GM21360 (cell line): ENCODE results near the gene FOXM1.

ENCODE experiments used
- ATAC-seq: cut with Tn5 transposase; IDR thresholded peaks from one replicate; pipeline ENCODE4 v1.9.1; 2021; ENCODE audit warnings: mild to moderate bottlenecking, moderate library complexity; ENCODE audit not compliant: unreplicated experiment

FOXM1 gene

DNA sequence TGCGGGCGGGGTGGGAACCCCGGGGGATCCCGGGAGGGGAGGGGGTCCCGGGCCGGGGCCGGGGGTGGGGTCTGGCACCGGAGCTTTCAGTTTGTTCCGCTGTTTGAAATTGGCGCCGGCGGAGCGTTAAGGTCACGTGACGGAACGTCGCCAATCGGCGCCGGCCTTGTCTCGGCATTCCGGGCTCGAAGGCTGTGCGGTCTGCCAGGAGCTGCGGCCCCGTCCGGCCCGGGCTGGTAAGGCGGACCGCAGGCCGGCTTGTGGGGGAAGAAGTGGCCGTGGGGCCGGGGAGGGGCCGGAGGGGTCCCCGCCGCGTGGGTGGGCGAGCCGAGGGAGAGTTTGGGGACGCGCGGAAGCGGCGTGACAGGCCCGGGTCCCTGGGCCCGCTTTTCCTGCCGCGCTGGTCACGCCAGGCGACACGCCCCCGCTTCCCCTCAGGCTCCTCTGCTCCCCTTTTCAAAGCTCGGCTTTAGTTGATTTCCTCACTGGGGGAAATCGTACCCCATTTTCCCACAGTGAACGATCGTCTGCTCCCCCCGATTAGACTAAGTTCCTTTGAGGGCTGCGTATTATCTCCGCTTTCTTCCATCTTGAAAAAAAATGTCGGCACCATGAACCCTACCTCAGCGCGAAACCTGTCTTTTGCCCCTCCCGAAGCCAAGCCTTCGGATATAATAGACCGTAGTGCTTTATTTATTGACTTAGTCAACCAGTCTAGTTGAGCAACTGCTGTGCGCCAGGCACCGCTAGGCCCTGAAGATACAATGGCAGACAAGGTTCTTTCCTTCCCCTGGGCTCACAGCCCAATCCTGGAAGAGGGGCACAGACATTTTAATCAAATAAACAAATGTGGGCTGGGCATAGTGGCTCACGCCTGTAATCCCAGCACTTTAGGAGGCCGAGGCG is at the start of gene FOXM1, which contains the start of gene RHNO1:
TSS of gene FOXM1 (minus strand) at position 128 of the 906 bp plus-strand sequence. CDS start 2,696 bp downstream, outside the sequence.
TSS of gene RHNO1 (plus strand) at position 177 of the 906 bp plus-strand sequence. CDS start 8,144 bp downstream, outside the sequence.
- ATAC-seq: peak; percentile 76

GRCh38 chr12:2925322-2925995 is 48.5 kb upstream of the FOXM1 start:
- ATAC-seq: no peak

DNA sequence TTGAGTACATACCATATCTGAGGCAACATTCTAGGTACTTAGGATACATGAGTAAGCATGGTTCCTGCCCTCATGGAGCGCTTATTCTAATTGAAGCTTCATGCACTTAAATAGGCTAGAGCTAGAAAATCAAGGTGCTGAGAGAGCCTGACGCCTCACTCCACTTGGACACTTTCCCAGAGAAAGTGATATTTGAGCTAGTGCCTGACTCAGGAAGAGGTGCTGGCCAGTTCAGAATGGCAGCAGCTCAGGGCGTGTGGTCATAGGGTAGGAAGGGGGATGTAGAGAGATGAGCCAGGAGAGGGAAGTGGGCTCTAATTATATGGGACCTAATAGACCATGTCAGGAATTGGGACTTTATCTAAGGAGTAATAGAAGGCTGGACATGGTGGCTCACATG is 47.0 kb upstream of the FOXM1 start:
- ATAC-seq: no peak

GRCh38 chr12:2923057-2923456 is 46.1 kb upstream of the FOXM1 start:
- ATAC-seq: no peak

GRCh38 chr12:2922329-2922728 is 45.4 kb upstream of the FOXM1 start:
- ATAC-seq: no peak

DNA sequence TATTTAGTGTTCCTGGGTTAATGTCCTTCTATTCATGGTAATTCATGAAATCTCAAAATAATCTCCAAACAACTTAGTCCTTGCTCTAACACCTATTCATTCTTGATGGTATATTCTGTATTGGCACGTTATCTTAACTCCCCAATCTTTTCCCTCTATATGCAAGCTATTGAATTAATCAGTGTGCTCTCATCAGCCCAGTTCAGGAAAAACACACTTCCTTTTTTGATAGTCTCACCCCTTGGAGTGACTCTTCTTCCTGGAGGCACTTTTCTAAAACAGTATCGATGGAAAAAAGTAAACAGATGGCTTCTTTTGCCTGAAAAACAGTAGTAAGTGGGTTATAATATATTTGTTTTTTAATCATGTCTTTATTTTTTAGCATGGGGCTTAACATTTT is 42.3 kb upstream of the FOXM1 start:
- ATAC-seq: no peak

GRCh38 chr12:2912216-2912575 is 35.2 kb upstream of the FOXM1 start:
- ATAC-seq: no peak

GRCh38 chr12:2904260-2904659 is 27.3 kb upstream of the FOXM1 start:
- no peak for ATAC-seq

DNA sequence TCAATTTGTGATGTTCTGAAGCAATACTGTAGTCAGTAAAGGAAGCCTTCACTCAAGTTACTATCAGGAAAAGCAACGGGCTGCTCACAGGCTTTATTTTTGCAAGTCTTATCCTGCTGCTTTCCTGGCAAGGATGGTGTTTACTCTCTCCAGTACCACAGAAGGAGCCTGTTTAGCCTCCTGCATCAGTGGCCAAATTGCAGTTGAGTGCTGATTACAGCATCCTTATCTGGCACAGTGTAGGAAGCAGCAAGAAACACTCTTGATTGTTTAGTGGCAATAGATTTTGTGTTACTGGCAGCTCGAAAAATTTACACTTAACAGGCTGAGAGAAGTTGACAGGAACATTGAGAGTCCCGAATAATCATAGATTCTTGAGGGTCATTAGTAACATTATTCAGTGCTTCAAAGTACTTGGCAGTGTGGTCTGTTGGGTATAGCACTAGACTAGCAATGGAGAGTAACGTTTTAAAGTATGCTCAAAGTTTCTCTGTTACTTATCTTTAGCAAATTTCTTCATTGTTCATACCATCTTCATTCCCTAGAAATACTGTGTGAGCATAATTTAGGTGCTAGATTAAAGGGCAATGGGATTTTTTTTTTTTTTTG is 25.4 kb upstream of the FOXM1 start:
- no peak for ATAC-seq

DNA sequence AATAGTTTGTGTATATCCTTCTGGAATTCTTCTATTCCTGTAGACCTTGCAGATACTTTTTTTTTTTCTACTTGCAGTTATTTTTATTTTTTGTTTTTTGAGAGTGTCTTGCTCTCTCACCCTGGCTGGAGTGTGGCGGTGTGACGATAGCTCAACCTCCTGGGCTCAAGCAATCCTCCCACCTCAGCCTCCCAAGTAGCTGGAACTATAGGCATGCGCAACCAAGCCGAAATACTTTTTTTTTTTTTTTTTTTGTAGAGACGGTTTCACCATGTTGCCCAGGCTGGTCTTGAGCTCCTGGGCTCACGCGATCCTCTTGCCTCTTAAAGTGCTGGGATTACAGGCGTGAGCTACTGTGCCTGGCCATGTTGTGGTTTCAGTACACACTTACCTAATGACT is 23.7 kb upstream of the FOXM1 start:
- ATAC-seq: no peak

GRCh38 chr12:2897418-2897817 is 20.4 kb upstream of the FOXM1 start:
- no peak for ATAC-seq

DNA sequence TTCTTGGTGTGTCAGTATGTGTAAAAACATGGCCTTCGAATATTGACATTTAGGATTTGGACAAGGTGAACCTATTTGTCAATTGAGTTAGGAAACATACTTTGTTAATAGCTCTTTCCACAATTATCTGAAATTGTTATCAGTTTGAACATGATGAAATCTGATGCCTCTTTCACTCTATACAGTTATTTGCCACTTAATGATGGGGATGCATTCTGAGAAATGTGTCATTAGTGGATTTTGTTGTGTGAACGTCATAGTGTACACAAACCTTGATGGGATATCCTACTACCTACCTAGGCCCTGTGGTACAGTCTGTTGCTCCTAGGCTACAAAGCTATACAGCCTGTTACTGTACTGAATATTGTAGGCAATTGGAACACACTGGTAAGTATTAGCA is 18.5 kb upstream of the FOXM1 start:
- ATAC-seq: no peak

DNA sequence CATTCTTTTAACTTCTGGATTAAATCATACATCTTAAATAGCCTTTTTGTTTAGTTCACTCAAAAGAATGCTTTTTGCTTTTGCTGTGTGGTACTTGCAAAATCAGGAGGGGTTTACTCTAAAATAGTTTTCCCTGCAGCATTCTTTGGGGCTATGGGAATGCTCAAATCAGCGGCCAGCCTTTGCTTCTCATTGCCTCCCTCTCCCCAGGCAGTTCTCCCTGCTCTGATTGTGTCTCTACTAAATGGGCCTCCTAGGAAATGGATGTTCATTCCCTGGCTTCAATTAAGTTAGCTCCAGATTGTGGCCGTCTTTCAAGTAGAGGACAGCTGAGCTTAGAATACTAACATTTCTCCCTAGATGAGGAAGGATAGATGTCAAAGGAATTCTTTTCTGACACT is 18.1 kb upstream of the FOXM1 start:
- ATAC-seq: no peak

DNA sequence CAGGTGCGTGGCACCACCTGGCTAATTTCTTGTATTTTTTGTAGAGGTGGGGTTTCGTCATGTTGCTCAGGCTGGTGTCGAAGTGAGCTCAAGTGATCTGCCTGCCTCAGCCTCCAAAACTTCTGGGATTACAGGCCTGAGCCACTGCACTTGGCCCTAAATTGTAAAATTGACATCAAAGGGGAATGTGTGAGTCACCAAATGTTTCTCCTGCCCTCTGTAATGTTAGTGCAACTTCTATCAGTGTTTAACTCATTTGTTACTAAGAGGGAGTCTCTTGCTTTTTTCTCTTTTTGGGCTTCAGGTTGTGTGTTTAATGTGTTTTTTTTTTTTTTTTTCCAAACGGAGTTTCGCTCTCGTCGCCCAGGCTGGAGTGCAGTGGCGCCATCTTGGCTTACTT is 16.0 kb upstream of the FOXM1 start:
- no peak for ATAC-seq

DNA sequence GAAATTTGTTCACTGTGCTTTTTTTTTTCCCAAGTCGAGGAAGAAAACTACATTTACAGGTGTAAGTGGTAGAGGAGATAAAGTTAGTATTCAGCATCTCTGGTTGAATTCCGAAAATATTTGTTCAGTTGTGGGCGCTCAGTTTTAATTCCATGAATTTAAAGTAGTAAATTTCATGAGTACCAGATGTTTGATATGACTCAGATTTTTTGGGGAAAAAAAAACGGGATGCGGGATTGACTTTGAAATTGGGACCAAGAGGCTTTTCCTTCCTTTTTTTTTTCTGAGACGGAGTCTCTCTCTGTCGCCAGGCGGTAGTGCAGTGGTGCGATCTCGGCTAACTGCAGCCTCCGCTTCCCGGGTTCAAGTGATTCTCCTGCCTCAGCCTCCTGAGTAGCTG is 15.3 kb upstream of the FOXM1 start:
- no peak for ATAC-seq

- peak; percentile 7 for ATAC-seq
These were observed 14.5 kb upstream of the FOXM1 start for GRCh38 chr12:2891240-2892053.

- ATAC-seq: peak; percentile 99
These were observed 13.6 kb upstream of the FOXM1 start, which contains the start of gene TULP3 for GRCh38 chr12:2890388-2891239. Gene TULP3, plus strand, starts transcription at chr12:2890891. Its CDS starts 57 bp downstream, at chr12:2890948.

DNA sequence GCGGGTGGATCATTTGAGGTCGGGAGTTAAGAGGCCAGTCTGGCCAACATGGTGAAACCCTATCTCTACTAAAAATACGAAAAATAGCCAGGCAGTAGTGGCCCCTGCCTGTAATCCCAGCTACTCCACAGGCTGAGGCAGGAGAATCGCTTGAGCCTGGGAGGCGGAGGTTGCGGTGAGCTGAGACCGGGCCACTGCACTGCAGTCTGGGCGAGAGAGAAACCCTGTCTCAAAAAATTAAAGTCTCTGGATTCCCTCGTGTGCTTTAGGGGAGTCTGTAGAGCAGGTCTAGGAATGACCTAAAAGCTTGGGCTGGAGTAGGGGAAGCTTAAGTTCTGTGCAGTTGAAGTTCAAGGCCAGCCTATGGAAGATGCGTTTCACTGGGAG is 13.0 kb upstream of the FOXM1 start:
- no peak for ATAC-seq

GRCh38 chr12:2886768-2887450 is 9.9 kb upstream of the FOXM1 start:
- ATAC-seq: no peak
